ENCODE results near the gene PIGK.
"Not testable (repeated sequence)": the region's sequence is repeated elsewhere in the genome, so short reads cannot be mapped to it uniquely, and the experiment has no call there.

Gene PIGK

GRCh38 chr1:77219166-77219887 is at the start of gene PIGK:
PIGK (minus strand) TSS chr1:77219430; CDS start chr1:77219402, 28 bp downstream.
- DNase-seq, result peak; percentile 80

GRCh38 chr1:77267035-77267434 is 47.8 kb upstream of the PIGK start:
- DNase-seq, result no peak

- no peak for DNase-seq
Observed at GRCh38 chr1:77265180-77265579, 46.0 kb upstream of the PIGK start.

- DNase-seq, result no peak
Observed at GRCh38 chr1:77263708-77264107, 44.5 kb upstream of the PIGK start.

GRCh38 chr1:77253211-77253610 is 34.0 kb upstream of the PIGK start:
- no peak for DNase-seq

- no peak for DNase-seq
Observed at GRCh38 chr1:77250126-77250525, 30.9 kb upstream of the PIGK start.

GRCh38 chr1:77245830-77246229 is 26.6 kb upstream of the PIGK start:
- no peak for DNase-seq

- no peak for DNase-seq
Observed at GRCh38 chr1:77239311-77239710, 20.1 kb upstream of the PIGK start.

GRCh38 chr1:77238462-77238861 is 19.2 kb upstream of the PIGK start:
- no peak for DNase-seq

GRCh38 chr1:77234943-77235342 is 15.7 kb upstream of the PIGK start:
- no peak for DNase-seq

GRCh38 chr1:77234096-77234495 is 14.9 kb upstream of the PIGK start:
- DNase-seq, result no peak

GRCh38 chr1:77232829-77233228 is 13.6 kb upstream of the PIGK start:
- DNase-seq, result no peak

GRCh38 chr1:77230051-77230450 is 10.8 kb upstream of the PIGK start:
- no peak for DNase-seq

GRCh38 chr1:77228836-77229235 is 9.6 kb upstream of the PIGK start:
- DNase-seq, result no peak

GRCh38 chr1:77227381-77227780 is 8.2 kb upstream of the PIGK start:
- DNase-seq, result no peak

GRCh38 chr1:77222496-77222895 is 3.3 kb upstream of the PIGK start:
- DNase-seq, result no peak

- DNase-seq, result no peak
Observed at GRCh38 chr1:77220687-77221463, 1.6 kb upstream of the PIGK start.

GRCh38 chr1:77218477-77219165 is 609 bp downstream of the PIGK start:
- peak; percentile 34 for DNase-seq

GRCh38 chr1:77204043-77204442 is 15.2 kb downstream of the PIGK start:
- DNase-seq, result not testable (repeated sequence)

GRCh38 chr1:77202751-77203150 is 16.5 kb downstream of the PIGK start:
- DNase-seq, result no peak

- no peak for DNase-seq
Observed at GRCh38 chr1:77200806-77201205, 18.4 kb downstream of the PIGK start.

GRCh38 chr1:77200293-77200692 is 18.9 kb downstream of the PIGK start:
- no peak for DNase-seq

GRCh38 chr1:77197351-77197750 is 21.9 kb downstream of the PIGK start:
- DNase-seq, result no peak

- no peak for DNase-seq
Observed at GRCh38 chr1:77193951-77194350, 25.3 kb downstream of the PIGK start.
